Muscle of leg (tissue), 11 donors: ENCODE data around the gene MYBBP1A. TPM values are rescaled to one million over a fixed set of nuclear protein-coding genes. Genes with fewer than 3 reads are reported as not detected.

Source experiments
- DNase-seq: peaks from one replicate; pipeline ENCODE4 v3.0.0; 2013
- H3K27ac ChIP-seq: one replicate; pipeline ENCODE4 v1.5.1; 2013; ENCODE audit warnings: mild to moderate bottlenecking, low read length, control low read depth
- H3K27me3 ChIP-seq: one replicate; pipeline ENCODE4 v1.6.1; 2013; ENCODE audit warnings: low read length; ENCODE audit not compliant: control insufficient read depth, insufficient read depth
- H3K36me3 ChIP-seq: one replicate; pipeline ENCODE4 v1.6.1; 2013; ENCODE audit warnings: low read length; ENCODE audit not compliant: control insufficient read depth, insufficient read depth
- H3K4me1 ChIP-seq: one replicate; pipeline ENCODE4 v1.6.1; 2013; ENCODE audit warnings: low read length; ENCODE audit not compliant: control insufficient read depth, insufficient read depth
- H3K4me3 ChIP-seq: one replicate; pipeline ENCODE4 v1.5.1; 2013; ENCODE audit warnings: low read length, control low read depth
- H3K9me3 ChIP-seq: replicated peaks from 2 replicates; pipeline ENCODE4 v1.6.1; 2013; ENCODE audit warnings: low read depth, low read length; ENCODE audit not compliant: control insufficient read depth
- WGBS: methylation state at CpG from one replicate; pipeline ENCODE4 v1.1.5; 2013; ENCODE audit warnings: missing lambda C conversion rate; ENCODE audit not compliant: insufficient coverage; 5-methylcytosine and 5-hydroxymethylcytosine counted together
- polyA plus RNA-seq, 8 donors: library from polyadenylated mRNA; unstranded; fragments of 120-200 nt; gene quantifications; one replicate each; pipeline versions ENCODE4 v1.2.1 to v1.2.3, GENCODE V29; 2013; ENCODE audit warnings: inconsistent platforms in 1 of 8, low replicate concordance in 1 of 8; ENCODE audit not compliant: insufficient read length in 8 of 8, insufficient read depth in 1 of 8
- total RNA-seq: library from RNA; stranded (reverse); fragments of 120-200 nt; gene quantifications from one replicate; pipeline ENCODE4 v1.2.4, GENCODE V29; 2013

MYBBP1A gene
- total and polyA plus RNA-seq, 9 donors, result 25.5 to 42.3 (median 34.3) TPM

DNA sequence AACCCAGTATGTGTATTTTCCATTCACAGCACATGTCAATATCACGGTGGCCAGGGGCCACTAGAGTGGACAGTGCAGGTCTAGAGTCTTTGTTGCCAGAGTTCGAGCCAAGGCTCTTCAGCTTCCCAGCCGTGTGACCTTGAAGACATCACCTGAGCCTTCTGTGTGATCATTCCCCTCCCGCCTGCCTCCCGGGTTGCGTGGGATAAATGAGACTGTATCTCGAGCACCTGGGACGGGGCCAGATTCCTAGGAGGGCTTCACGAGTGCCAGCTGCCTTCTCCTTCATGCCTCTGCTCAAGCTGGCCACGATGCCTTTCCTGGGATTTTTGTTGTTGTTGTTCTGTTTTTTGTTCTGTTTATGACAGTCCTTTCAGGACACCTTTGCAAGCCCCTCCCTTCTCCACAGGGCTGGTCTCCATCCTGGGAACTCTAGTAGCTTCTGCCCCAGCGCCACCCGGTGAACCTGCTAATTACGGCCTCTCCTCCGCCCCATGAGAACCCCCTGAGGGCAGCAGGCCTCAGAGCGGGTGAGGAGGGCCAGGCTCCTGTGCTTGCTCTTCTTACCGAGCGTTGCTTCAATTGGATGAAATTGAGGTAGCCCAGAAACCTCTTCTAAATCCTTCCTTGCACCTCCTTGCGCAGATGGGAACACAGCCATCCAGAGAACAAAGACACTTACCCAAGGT, 52.6 kb downstream of the MYBBP1A start:
- H3K36me3 ChIP-seq, result no peaks in the 10 kb centered on the region
- H3K27ac ChIP-seq, result no peak overlapping the region
- 46% methylated on average over 12 of the region's 18 CpGs for WGBS
- H3K27me3 ChIP-seq, result peaks cover 57% of the 10 kb centered on the region
- no peaks in the 10 kb centered on the region for H3K9me3 ChIP-seq
- no peak overlapping the region for H3K4me3 ChIP-seq
- no peak for DNase-seq
- peaks cover 37% of the 10 kb centered on the region for H3K4me1 ChIP-seq

DNA sequence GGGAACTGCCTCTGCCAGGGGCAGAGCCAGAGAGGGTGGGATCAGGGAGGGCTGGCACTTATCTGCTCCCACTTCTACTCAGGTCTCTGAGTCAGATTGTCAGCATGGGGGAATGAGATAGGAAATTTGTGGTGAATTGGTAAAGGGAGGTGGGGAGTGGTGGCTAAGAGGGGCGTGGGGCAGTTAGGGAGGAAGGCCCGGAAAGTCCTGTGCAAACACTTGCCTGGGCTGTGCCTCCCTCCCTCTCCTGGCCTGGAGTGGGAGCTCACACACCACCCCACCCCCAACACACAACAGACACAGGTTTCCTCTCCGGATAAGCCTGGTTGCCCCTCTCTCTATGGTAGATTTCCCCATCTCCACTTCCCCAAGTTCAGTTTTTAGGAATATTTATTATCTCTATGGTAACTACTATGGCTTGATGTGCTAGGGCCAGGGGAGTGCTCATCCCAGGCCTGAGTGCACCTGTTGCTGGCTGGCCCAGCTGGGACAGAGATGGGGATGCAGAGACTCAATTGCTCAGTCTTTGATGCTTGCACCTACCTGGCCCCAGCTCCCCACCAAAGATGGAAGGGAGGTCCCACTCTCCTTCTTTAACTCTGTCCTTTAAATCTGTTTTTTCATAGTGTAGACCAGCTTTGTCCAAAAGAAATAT, 53.8 kb downstream of the MYBBP1A start:
- H3K9me3 ChIP-seq, result no peaks in the 10 kb centered on the region
- DNase-seq, result no peak
- no peak overlapping the region for H3K27ac ChIP-seq
- peaks cover 64% of the 10 kb centered on the region for H3K27me3 ChIP-seq
- H3K4me3 ChIP-seq, result no peak overlapping the region
- no peaks in the 10 kb centered on the region for H3K36me3 ChIP-seq
- WGBS, result no CpG with 5 or more reads among the region's 3 CpGs
- H3K4me1 ChIP-seq, result peaks cover 35% of the 10 kb centered on the region

GRCh38 chr17:4500191-4500571, 55.0 kb downstream of the MYBBP1A start:
- 4% methylated on average over 6 of the region's 7 CpGs for WGBS
- Histone ChIP-seq H3K4me1 (peaks cover 31% of the 10 kb centered on the region), H3K27ac (no peak overlapping the region), H3K36me3 (no peaks in the 10 kb centered on the region), H3K27me3 (peaks cover 66% of the 10 kb centered on the region), H3K9me3 (no peaks in the 10 kb centered on the region), H3K4me3 (peak overlapping the region; percentile 27)
- no peak for DNase-seq

DNA sequence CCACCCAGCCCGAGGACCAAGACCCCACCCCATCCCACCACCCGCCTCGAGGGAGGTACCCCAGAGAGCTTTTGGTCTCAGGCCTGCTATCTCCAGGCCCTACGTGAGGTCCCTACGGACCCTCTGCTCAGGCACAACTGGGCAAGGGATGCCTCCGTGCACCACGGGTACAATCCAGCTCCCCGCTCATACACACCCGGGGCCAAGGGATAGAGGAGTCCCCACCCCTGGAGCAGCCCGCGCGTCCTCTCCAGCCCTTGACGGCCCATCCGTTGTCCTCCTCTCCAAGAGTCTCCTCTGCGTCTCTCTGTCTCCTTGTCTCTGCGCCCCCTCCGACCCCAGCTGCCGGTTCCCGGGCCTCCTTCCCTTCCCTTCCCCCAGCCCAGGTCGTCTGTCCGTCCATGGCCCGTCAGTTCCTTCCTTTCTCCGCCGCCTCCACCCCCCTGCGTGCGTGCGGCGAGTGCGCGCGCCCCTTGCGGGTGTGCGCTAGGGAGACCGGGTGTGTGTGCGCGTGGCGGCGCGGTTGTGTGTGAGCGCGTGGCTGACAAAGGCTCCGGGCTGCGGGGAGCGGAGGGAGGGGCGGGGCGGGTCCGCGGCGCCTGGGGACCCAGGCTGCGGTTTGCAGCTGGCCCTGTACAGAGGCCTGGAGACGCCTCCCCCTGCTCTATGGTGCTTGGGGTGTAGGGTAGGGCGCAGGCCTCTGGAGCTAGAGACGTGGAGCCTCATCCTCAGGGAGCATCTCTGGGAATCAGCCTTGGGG, 55.6 kb downstream of the MYBBP1A start:
- Histone ChIP-seq H3K27ac (no peak overlapping the region), H3K9me3 (no peaks in the 10 kb centered on the region), H3K27me3 (peaks cover 61% of the 10 kb centered on the region), H3K36me3 (no peaks in the 10 kb centered on the region), H3K4me1 (peaks cover 30% of the 10 kb centered on the region), H3K4me3 (peak overlapping the region; percentile 27)
- DNase-seq, result no peak
- WGBS, result 1% methylated on average over 43 of the region's 53 CpGs

GRCh38 chr17:4498461-4499397, 56.5 kb downstream of the MYBBP1A start, which contains the start of gene SPNS2:
TSS of gene SPNS2 (plus strand) at chr17:4498881. CDS start at chr17:4499048, 167 bp downstream.
- no peaks in the 10 kb centered on the region for H3K9me3 ChIP-seq
- H3K27ac ChIP-seq, result no peak within 1 kb of the TSS
- peak within 1 kb of the TSS; percentile 27 for H3K4me3 ChIP-seq
- H3K4me1 ChIP-seq, result peaks cover 28% of the 10 kb centered on the region
- H3K36me3 ChIP-seq, result no peaks in the 10 kb centered on the region
- H3K27me3 ChIP-seq, result peaks cover 58% of the 10 kb centered on the region
- WGBS, result under 1% methylated on average over 107 of the region's 117 CpGs
- DNase-seq, result peak; percentile 79

GRCh38 chr17:4497101-4497824, 57.9 kb downstream of the MYBBP1A start:
- DNase-seq, result no peak
- 56% methylated on average over 18 of the region's 23 CpGs for WGBS
- Histone ChIP-seq H3K36me3 (no peaks in the 10 kb centered on the region), H3K9me3 (no peaks in the 10 kb centered on the region), H3K4me1 (peaks cover 25% of the 10 kb centered on the region), H3K4me3 (no peak overlapping the region), H3K27ac (no peak overlapping the region), H3K27me3 (peaks cover 48% of the 10 kb centered on the region)

- no peaks in the 10 kb centered on the region for H3K36me3 ChIP-seq
- DNase-seq, result peak; percentile 61
- 45% methylated on average over 16 of the region's 20 CpGs for WGBS
Measured at GRCh38 chr17:4492721-4493561, 62.2 kb downstream of the MYBBP1A start.

DNA sequence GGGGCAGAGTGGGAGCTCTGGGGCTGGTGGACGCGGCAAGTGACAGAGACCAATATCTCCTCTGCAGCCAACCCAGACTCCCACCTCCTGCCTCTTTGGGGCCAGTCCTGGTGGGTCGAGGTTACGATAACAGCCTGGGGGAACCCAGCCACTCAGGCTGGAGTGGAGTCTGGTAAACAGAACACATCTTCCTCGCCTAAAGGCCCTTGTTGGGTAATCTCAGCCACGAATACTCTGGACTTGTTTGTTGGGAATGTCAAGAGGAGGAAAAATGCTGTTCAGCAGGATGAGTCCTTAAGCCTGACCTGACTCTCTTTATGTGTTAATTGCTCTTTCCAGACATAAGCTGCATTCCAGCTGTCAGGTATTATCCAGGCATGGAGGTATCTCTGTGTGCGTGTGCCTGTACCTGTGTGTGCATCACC, 64.5 kb downstream of the MYBBP1A start:
- H3K36me3 ChIP-seq, result no peaks in the 10 kb centered on the region
- H3K4me3 ChIP-seq, result no peak overlapping the region
- peaks cover 3% of the 10 kb centered on the region for H3K4me1 ChIP-seq
- no peak for DNase-seq
- H3K27me3 ChIP-seq, result peaks cover 3% of the 10 kb centered on the region
- 73% methylated on average over 4 of the region's 7 CpGs for WGBS
- no peak overlapping the region for H3K27ac ChIP-seq
- H3K9me3 ChIP-seq, result no peaks in the 10 kb centered on the region

More at GRCh38 chr17:4492721-4493561, 62.2 kb downstream of the MYBBP1A start:
- Histone ChIP-seq H3K9me3 (no peaks in the 10 kb centered on the region), H3K27me3 (peaks cover 15% of the 10 kb centered on the region), H3K27ac (no peak overlapping the region), H3K4me1 (peaks cover 8% of the 10 kb centered on the region), H3K4me3 (no peak overlapping the region)
